Posterior vena cava (tissue), 2 donors: ENCODE data around the gene CDIP1. TPM values are rescaled to one million over a fixed set of nuclear protein-coding genes. Genes with fewer than 3 reads are reported as not detected.
"Not testable (repeated sequence)": the region's sequence is repeated elsewhere in the genome, so short reads cannot be mapped to it uniquely, and the experiment has no call there.

Source experiments
- DNase-seq: peaks from one replicate; pipeline ENCODE4 v3.0.0-alpha.2; 2020; ENCODE audit warnings: low spot score
- intact Hi-C, 2 donors: fragments of 100-400 bp; cut with DNase I; formaldehyde crosslinking; loops; one replicate each; pipeline versions ENCODE4 v1.14.1 to v1.14.2; 2022 to 2023
- long read RNA-seq, 2 donors: library from polyadenylated mRNA; unstranded; transcript quantifications; one replicate each; pipeline ENCODE4 v2.0.0, GENCODE V29; 2020 to 2021
- total RNA-seq, 2 donors: library from RNA; stranded (reverse); fragmentation: NEBNext Ultra II Directional; extraction: Animal tissue kit (Norgen Biotek cat#: 25700); gene quantifications; one replicate each; pipeline ENCODE4 v1.2.1, GENCODE V29; 2021
- donor health status: DM: yes; HTN: yes; CAD: no.
- donor health status: DM: yes; HTN: yes; CAD: no.

CDIP1 gene
- 10 to 100 TPM; 19.4 to 21.1 TPM for total RNA-seq
- long read RNA-seq, donor 1, partial matches to known transcripts, result 0 of 12 reads
- long read RNA-seq, donor 1, other reads (novel, unspliced or antisense), result 5 of 12 reads
- long read RNA-seq, donor 2, transcript CDIP1-205 (6 exons, 2,774 nt), result minor isoform, 7 of 32 reads
- long read RNA-seq, donor 2, transcript CDIP1-209 (6 exons, 2,062 nt), result major isoform, 10 of 32 reads
- long read RNA-seq, donor 2, partial matches to known transcripts, result 4 of 32 reads
- long read RNA-seq, donor 2, other reads (novel, unspliced or antisense), result 9 of 32 reads

GRCh38 chr16:4538350-4539235 is at the start of gene CDIP1:
Gene CDIP1, minus strand, starts transcription at chr16:4538773. Its CDS starts 24,643 bp downstream, at chr16:4514130.
- intact Hi-C loops, result no loop called here
- peak; percentile 99 for DNase-seq

GRCh38 chr16:4586291-4586690 is 47.7 kb upstream of the CDIP1 start:
- intact Hi-C loops, result no loop called here
- no peak for DNase-seq

- intact Hi-C loops, result no loop called here
- DNase-seq, result no peak
These were observed 45.3 kb upstream of the CDIP1 start for GRCh38 chr16:4583906-4584305.

- DNase-seq, result no peak
- intact Hi-C loops, result no loop called here
These were observed 41.7 kb upstream of the CDIP1 start for GRCh38 chr16:4580250-4580649.

GRCh38 chr16:4578961-4579530 is 40.5 kb upstream of the CDIP1 start:
- no peak for DNase-seq
- intact Hi-C loops, result no loop called here

GRCh38 chr16:4576008-4576407 is 37.4 kb upstream of the CDIP1 start:
- intact Hi-C loops, result no loop called here
- DNase-seq, result no peak

- no peak for DNase-seq
- intact Hi-C loops, result no loop called here
These were observed 36.5 kb upstream of the CDIP1 start for GRCh38 chr16:4574919-4575705.

GRCh38 chr16:4573926-4574325 is 35.4 kb upstream of the CDIP1 start:
- intact Hi-C loops, DNase-seq: not testable (repeated sequence)

GRCh38 chr16:4572715-4573114 is 34.1 kb upstream of the CDIP1 start:
- DNase-seq, result no peak

GRCh38 chr16:4570688-4571321 is 32.2 kb upstream of the CDIP1 start:
- no peak for DNase-seq
- intact Hi-C loops, result no loop called here

More at GRCh38 chr16:4572715-4573114, 34.1 kb upstream of the CDIP1 start:
- intact Hi-C loops, result no loop called here

- intact Hi-C loops, result no loop called here
- no peak for DNase-seq
These were observed 31.5 kb upstream of the CDIP1 start for GRCh38 chr16:4570086-4570485.

- DNase-seq, result no peak
- intact Hi-C loops, result no loop called here
These were observed 27.6 kb upstream of the CDIP1 start for GRCh38 chr16:4566144-4566543.

GRCh38 chr16:4564661-4565267 is 26.2 kb upstream of the CDIP1 start:
- intact Hi-C loops, result no loop called here
- no peak for DNase-seq

- intact Hi-C loops, result no loop called here
- DNase-seq, result no peak
These were observed 23.0 kb upstream of the CDIP1 start for GRCh38 chr16:4561596-4561995.

GRCh38 chr16:4557973-4558372 is 19.4 kb upstream of the CDIP1 start:
- no peak for DNase-seq

GRCh38 chr16:4556580-4556979 is 18.0 kb upstream of the CDIP1 start:
- intact Hi-C loops, result no loop called here
- no peak for DNase-seq

More at GRCh38 chr16:4557973-4558372, 19.4 kb upstream of the CDIP1 start:
- intact Hi-C loops, result no loop called here

- intact Hi-C loops, result no loop called here
- DNase-seq, result no peak
These were observed 17.5 kb upstream of the CDIP1 start, which contains the start of gene C16orf96 for GRCh38 chr16:4556112-4556511. Gene C16orf96, plus strand, starts transcription at chr16:4556340. Its CDS starts 150 bp downstream, at chr16:4556490.

GRCh38 chr16:4552541-4552940 is 14.0 kb upstream of the CDIP1 start:
- intact Hi-C loops, result no loop called here
- DNase-seq, result no peak
